ENCODE data around the gene NAA30.
"Not testable (repeated sequence)": the region's sequence is repeated elsewhere in the genome, so short reads cannot be mapped to it uniquely, and the experiment has no call there.

NAA30 gene

GRCh38 chr14:57390037-57390805 lies at the start of gene NAA30:
TSS of gene NAA30 (plus strand) at chr14:57390586. CDS start at chr14:57390958, 372 bp downstream.
- DNase-seq = peak; percentile 95

- DNase-seq = not testable (repeated sequence)
Measured at GRCh38 chr14:57343545-57344297, 46.7 kb upstream of the NAA30 start.

GRCh38 chr14:57345106-57345505 lies 45.3 kb upstream of the NAA30 start:
- no peak for DNase-seq

GRCh38 chr14:57346741-57347140 lies 43.6 kb upstream of the NAA30 start:
- DNase-seq = no peak

- DNase-seq = no peak
Measured at GRCh38 chr14:57352396-57353170, 37.8 kb upstream of the NAA30 start.

- DNase-seq = no peak
Measured at GRCh38 chr14:57355081-57355800, 35.1 kb upstream of the NAA30 start.

- no peak for DNase-seq
Measured at GRCh38 chr14:57362361-57362760, 28.0 kb upstream of the NAA30 start.

- DNase-seq = no peak
Measured at GRCh38 chr14:57364659-57365450, 25.5 kb upstream of the NAA30 start.

GRCh38 chr14:57370187-57370586 lies 20.2 kb upstream of the NAA30 start:
- DNase-seq = not testable (repeated sequence)

- no peak for DNase-seq
Measured at GRCh38 chr14:57371013-57371412, 19.4 kb upstream of the NAA30 start.

- no peak for DNase-seq
Measured at GRCh38 chr14:57375156-57375555, 15.2 kb upstream of the NAA30 start.

GRCh38 chr14:57378661-57379060 lies 11.7 kb upstream of the NAA30 start:
- no peak for DNase-seq

- DNase-seq = no peak
Measured at GRCh38 chr14:57380935-57381334, 9.5 kb upstream of the NAA30 start.

- no peak for DNase-seq
Measured at GRCh38 chr14:57382283-57382682, 8.1 kb upstream of the NAA30 start.

- no peak for DNase-seq
Measured at GRCh38 chr14:57383125-57383745, 7.2 kb upstream of the NAA30 start.

GRCh38 chr14:57388067-57388466 lies 2.3 kb upstream of the NAA30 start:
- DNase-seq = no peak

- DNase-seq = no peak
Measured at GRCh38 chr14:57389646-57390036, 745 bp upstream of the NAA30 start.

- DNase-seq = peak; percentile 79
Measured at GRCh38 chr14:57390806-57391516, 575 bp downstream of the NAA30 start.

- no peak for DNase-seq
Measured at GRCh38 chr14:57391517-57392195, 1.3 kb downstream of the NAA30 start.

GRCh38 chr14:57392830-57393229 lies 2.4 kb downstream of the NAA30 start:
- no peak for DNase-seq
